WERI-Rb-1 (cell line): ENCODE measurements around the gene TDRKH.
"Not testable (repeated sequence)": the region's sequence is repeated elsewhere in the genome, so short reads cannot be mapped to it uniquely, and the experiment has no call there.

Source experiments
- DNase-seq: peaks from one replicate; pipeline ENCODE4 v3.0.0-alpha.2; 2020
- H3K27ac ChIP-seq: fragments of 250-450 bp; sonication (Bioruptor Pico); 2 replicates; pipeline ENCODE4 v1.5.1; 2020; ENCODE audit warnings: mild to moderate bottlenecking, moderate library complexity
- H3K27me3 ChIP-seq: fragments of 250-450 bp; sonication (Bioruptor Pico); 2 replicates; pipeline ENCODE4 v1.5.1; 2021; ENCODE audit warnings: mild to moderate bottlenecking, low read depth, moderate library complexity; ENCODE audit not compliant: insufficient read depth, severe bottlenecking
- H3K36me3 ChIP-seq: fragments of 250-450 bp; sonication (Bioruptor Pico); 2 replicates; pipeline ENCODE4 v1.5.1; 2020; ENCODE audit warnings: mild to moderate bottlenecking, moderate library complexity
- H3K4me3 ChIP-seq: 2 replicates; pipeline ENCODE4 v1.5.1; 2011; ENCODE audit warnings: low read depth, mild to moderate bottlenecking, control low read depth, low read length
- H3K9me3 ChIP-seq: fragments of 250-450 bp; sonication (Bioruptor Pico); 2 replicates; pipeline ENCODE4 v1.5.1; 2021; ENCODE audit warnings: mild to moderate bottlenecking, moderate library complexity; ENCODE audit not compliant: severe bottlenecking
- TF ChIP-seq, protein P1 (sequence below): IDR thresholded peaks from 2 replicates; pipeline ENCODE4 v1.5.1; 2011; ENCODE audit warnings: low read depth, mild to moderate bottlenecking, control low read depth, inconsistent platforms, low read length

The TDRKH gene

DNA sequence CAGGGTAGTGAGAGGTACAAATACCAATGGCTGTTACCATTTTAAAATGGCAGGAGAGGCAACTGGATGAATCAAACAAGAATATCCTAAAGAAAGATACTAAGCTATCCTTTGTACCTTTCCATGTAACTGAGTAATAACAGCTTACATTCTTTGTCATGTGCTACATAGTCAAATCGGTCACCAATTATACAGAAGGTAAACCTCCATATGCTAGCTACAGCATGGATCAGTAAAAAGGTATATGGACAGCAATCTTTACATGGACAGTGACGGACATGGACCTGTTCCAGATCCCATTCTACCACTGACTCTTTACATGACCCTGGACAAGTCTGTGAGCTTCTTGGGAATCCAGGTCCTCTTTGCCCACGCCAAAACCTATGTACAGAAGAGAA lies 13.6 kb downstream of the TDRKH start:
- no peaks in the 10 kb centered on the region for H3K9me3 ChIP-seq
- peaks cover 78% of the 10 kb centered on the region for H3K36me3 ChIP-seq
- H3K27me3 ChIP-seq = no peaks in the 10 kb centered on the region
- H3K27ac ChIP-seq = no peak overlapping the region
- no peak overlapping the region for H3K4me3 ChIP-seq
- TF ChIP-seq, protein P1, sequence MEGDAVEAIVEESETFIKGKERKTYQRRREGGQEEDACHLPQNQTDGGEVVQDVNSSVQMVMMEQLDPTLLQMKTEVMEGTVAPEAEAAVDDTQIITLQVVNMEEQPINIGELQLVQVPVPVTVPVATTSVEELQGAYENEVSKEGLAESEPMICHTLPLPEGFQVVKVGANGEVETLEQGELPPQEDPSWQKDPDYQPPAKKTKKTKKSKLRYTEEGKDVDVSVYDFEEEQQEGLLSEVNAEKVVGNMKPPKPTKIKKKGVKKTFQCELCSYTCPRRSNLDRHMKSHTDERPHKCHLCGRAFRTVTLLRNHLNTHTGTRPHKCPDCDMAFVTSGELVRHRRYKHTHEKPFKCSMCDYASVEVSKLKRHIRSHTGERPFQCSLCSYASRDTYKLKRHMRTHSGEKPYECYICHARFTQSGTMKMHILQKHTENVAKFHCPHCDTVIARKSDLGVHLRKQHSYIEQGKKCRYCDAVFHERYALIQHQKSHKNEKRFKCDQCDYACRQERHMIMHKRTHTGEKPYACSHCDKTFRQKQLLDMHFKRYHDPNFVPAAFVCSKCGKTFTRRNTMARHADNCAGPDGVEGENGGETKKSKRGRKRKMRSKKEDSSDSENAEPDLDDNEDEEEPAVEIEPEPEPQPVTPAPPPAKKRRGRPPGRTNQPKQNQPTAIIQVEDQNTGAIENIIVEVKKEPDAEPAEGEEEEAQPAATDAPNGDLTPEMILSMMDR = no peak
- no peak for DNase-seq

DNA sequence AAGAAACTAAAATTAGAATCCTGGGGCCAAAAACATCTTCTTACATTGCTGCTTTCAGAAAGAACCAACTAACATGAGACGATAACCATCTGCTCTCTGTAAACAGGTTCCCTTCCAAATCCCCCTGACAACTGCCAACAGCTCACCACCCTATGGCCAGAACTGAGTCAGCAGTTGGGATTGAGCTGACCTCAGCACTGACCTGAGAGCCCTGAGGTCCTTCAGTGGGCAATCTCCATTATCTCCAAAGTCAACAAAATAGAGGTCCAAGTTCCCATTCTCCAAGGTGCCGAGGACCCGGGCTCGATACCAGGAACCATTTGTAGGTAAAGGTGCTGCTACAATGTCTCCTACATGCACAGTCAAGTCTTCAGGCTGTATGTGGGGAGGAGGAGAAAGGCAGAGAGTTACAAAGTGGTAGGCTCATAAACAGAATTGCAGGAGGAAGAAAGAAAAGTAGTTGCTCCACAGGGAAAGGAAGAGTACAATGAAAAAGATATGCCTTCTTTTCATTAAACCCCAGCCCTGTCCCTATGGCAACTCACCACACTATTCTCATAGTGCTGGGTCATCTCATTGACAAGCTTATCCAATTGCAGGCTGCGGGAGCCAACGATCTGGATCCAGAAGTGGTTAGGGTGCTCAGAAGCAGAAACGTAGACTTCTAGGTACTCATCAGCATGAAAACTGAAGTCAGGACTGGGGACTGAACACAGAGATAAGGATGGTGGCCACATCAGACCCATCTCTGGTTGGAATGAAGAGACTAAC lies 14.2 kb downstream of the TDRKH start:
- no peak for DNase-seq
- H3K27me3 ChIP-seq = no peaks in the 10 kb centered on the region
- no peak overlapping the region for H3K27ac ChIP-seq
- H3K36me3 ChIP-seq = peaks cover 74% of the 10 kb centered on the region
- H3K4me3 ChIP-seq = no peak overlapping the region
- no peaks in the 10 kb centered on the region for H3K9me3 ChIP-seq
- TF ChIP-seq, protein P1 = no peak

DNA sequence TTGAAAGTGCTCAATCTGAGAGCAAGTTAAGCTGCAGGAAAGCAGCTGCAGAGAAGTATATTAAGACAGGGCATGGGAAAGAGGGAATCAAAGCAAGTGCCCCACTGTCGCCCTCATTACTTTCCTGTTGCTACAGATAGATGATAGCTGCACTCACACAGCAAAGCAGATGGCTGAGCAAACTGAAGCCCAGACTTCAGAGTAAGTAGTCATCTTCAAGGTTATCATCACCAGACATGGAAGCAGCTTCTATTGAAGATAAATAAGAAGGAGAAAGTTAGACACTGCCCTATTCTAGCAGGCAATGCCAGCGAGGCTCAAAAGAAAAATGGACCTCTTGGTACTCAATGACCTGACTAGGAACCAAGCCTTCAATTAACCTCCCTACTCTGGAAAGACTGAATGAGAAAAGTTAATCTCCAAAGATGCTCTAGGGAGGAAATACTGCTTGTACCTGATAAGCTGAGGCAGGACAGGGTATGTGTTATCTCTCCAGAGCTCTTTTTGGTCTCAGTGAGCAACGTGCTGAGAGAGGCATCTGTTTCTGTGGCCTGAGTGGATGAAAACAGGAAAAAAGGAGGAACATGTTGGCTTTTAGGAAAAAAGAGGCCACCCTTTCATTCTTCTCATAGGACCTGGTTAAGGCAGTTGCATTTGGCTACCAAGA lies 15.9 kb downstream of the TDRKH start:
- Histone ChIP-seq H3K27me3 (no peaks in the 10 kb centered on the region), H3K4me3 (no peak overlapping the region), H3K27ac (no peak overlapping the region), H3K36me3 (peaks cover 60% of the 10 kb centered on the region), H3K9me3 (peaks cover 3% of the 10 kb centered on the region)
- TF ChIP-seq, protein P1 = no peak
- no peak for DNase-seq

DNA sequence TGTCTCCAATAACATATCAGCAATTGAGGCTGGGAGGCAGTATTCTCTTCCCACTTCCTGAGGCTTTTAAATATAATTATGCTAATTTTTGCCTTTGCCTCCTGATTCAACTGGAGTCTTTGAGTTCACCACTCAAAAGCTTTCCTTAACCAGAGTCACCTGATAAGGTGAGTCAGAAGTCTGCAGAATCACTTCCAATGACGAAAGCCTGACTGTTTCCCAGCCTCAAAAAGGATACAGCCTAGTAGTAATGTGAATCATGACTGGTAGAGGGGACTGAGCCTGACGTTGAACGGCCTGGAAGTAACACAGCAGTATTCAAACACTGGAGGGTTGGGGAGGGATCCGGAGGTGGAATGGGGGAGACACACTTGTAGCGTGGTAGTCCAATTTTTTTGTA lies 16.6 kb downstream of the TDRKH start:
- Histone ChIP-seq H3K9me3 (peaks cover 3% of the 10 kb centered on the region), H3K27me3 (no peaks in the 10 kb centered on the region), H3K36me3 (peaks cover 53% of the 10 kb centered on the region), H3K4me3 (no peak overlapping the region), H3K27ac (no peak overlapping the region)
- no peak for DNase-seq
- TF ChIP-seq, protein P1 = no peak

DNA sequence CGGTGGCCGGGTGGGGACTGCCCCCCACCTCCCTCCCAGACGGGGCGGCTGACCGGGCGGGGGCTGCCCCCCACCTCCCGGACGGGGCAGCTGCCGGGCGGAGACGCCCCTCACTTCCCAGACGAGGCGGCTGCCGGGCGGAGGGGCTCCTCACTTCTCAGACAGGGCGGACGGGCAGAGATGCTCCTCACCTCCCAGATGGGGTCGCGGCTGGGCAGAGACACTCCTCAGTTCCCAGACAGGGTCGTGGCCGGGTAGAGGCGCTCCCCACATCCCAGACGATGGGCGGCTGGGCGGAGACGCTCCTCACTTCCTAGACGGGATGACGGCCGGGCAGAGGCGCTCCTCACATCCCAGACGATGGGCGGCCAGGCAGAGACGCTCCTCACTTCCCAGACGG lies 21.0 kb downstream of the TDRKH start:
- DNase-seq, H3K9me3 ChIP-seq, H3K27me3 ChIP-seq, H3K4me3 ChIP-seq, H3K27ac ChIP-seq: not testable (repeated sequence)
- peaks cover 11% of the 10 kb centered on the region for H3K36me3 ChIP-seq

DNA sequence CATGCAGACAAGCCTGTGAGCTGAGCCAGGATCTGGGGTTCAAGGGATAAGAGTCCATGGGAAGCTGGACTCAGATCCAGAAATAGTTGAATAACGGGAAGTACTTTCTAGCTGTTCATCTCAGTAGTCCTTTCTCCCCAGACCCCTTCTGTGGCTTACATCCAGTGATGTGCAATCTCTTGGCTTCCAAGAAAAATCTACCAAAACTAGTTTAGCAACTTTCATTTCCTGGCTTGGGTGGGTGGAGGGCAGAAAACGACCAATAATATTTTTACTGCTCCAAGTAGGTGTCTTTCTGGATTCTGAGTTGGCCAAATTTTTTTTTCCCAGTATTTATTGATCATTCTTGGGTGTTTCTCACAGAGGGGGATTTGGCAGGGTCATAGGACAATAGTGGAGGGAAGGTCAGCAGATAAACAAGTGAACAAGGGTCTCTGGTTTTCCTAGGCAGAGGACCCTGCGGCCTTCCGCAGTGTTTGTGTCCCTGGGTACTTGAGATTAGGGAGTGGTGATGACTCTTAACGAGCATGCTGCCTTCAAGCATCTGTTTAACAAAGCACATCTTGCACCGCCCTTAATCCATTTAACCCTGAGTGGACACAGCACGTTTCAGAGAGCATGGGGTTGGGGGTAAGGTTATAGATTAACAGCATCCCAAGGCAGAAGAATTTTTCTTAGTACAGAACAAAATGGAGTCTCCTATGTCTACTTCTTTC lies 21.8 kb downstream of the TDRKH start:
- H3K4me3 ChIP-seq, H3K36me3 ChIP-seq, DNase-seq, H3K27ac ChIP-seq, H3K9me3 ChIP-seq, H3K27me3 ChIP-seq: not testable (repeated sequence)
